Measurements from ENCODE around the gene DYSF.

GRCh38 chr2:71460056-71460455, 6.7 kb downstream of the DYSF start:
- TF ChIP-seq CTCF (IDR thresholded peaks at IDR 0.05; ENCODE audit: low read depth, low read length, poor library complexity, severe bottlenecking) (no peak), EZH2phosphoT487 (IDR thresholded peaks at IDR 0.05; ENCODE audit: borderline replicate concordance, low read length) (no peak)
